ENCODE data around the gene FRMD4A.

DNA sequence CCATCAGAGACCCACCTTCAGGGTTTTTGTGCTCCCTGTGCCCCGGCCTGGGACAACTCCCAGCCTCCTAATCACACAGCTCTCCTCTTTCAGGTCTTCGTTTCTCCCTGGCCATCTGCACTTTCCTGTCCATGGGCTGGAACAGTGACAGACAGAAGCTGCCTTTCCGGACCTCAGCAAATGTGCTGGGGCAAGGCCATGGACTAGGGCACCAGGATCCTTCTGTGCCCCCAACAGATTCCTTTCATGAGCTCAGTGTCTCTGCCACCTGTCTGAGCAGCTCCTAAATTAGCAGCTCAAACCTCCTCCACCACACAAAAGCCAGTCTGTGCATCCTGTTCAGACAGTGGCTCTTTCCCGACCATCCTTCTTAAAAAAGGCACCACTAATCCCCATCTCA lies 41.9 kb upstream of the FRMD4A start:
- TF ChIP-seq, protein P1, sequence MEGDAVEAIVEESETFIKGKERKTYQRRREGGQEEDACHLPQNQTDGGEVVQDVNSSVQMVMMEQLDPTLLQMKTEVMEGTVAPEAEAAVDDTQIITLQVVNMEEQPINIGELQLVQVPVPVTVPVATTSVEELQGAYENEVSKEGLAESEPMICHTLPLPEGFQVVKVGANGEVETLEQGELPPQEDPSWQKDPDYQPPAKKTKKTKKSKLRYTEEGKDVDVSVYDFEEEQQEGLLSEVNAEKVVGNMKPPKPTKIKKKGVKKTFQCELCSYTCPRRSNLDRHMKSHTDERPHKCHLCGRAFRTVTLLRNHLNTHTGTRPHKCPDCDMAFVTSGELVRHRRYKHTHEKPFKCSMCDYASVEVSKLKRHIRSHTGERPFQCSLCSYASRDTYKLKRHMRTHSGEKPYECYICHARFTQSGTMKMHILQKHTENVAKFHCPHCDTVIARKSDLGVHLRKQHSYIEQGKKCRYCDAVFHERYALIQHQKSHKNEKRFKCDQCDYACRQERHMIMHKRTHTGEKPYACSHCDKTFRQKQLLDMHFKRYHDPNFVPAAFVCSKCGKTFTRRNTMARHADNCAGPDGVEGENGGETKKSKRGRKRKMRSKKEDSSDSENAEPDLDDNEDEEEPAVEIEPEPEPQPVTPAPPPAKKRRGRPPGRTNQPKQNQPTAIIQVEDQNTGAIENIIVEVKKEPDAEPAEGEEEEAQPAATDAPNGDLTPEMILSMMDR (IDR thresholded peaks at IDR 0.05), result no peak
- TF ChIP-seq EP300 (IDR thresholded peaks at IDR 0.05), result no peak

Measured in upper lobe of left lung (tissue), 4 donors.